ENCODE measurements around the gene COL17A1. TPM values are rescaled to one million over a fixed set of nuclear protein-coding genes. Genes with fewer than 3 reads are reported as not detected.

Gene COL17A1
- total and polyA plus RNA-seq, 9 of the 15 experiments (the other 6 are each of a cell fraction or from before 2014, with no cell fraction given), result not detected

DNA sequence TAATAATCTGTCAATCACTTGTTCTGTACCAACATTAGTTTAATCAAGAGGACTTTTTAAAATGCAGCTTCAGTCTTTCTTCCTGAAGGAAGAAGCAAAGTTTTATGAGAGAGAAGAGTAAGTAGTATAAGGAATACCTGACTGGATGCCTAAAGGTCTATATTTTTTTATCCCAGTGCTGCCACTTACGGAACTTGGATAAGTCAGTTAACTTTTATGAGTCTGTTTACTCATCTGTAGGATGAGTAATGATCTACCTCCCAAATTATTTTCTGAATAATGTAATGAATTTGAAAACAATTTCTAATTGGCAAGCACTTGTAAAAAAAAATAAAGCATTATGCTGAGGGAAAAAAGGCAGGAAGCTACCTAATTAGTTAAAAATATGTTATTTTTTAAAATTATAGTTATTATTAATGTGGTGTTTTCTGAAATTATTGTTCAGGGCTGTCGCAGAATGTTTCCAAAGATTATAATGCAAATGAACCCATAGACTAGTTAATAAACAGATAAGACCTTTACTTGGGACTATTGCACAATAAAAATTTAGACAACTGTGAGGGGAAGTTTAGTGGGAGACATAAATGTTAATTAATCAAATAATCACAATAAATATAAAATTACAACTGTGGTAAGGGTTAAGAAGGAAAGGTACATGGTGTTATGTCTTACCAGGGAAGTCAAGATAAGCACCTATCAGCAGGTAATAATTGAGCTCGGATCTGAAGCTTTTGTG is 94.1 kb downstream of the COL17A1 start:
- H3K79me2 ChIP-seq (ENCODE audit: control insufficient read depth, insufficient read depth, low read length), result peaks cover 21% of the 10 kb centered on the region
- DNase-seq (ENCODE audit: extremely low read depth in 1 of 4, low spot score in 3 of 4), result no peak
- H3K4me1 ChIP-seq (replicated peaks in 1 of 2; ENCODE audit: control insufficient read depth in 2 of 2, insufficient read depth in 2 of 2, low read length in 2 of 2), result no peaks in the 10 kb centered on the region
- H2AFZ ChIP-seq (ENCODE audit: low read depth, low read length), result no peak overlapping the region
- FAIRE-seq, result no peak
- TF ChIP-seq ZFPM2 (CRISPR knock-in tag; IDR thresholded peaks at IDR 0.05) (no peak), CEBPG (CRISPR knock-in tag; IDR thresholded peaks at IDR 0.05) (no peak), CEBPG (tag; conservative IDR thresholded peaks at IDR 0.05 in 1 of 2, IDR thresholded peaks at IDR 0.05 in 1 of 2) (peak in 1 of 2 experiments; percentile 56; a peak in 1 of 4 replicates)
- ATAC-seq, result no peak
- no peaks in the 10 kb centered on the region for H3K27me3 ChIP-seq (ENCODE audit: control insufficient read depth in 2 of 2, insufficient read depth in 2 of 2, low read length in 2 of 2)
- BruUV-seq (replicated peaks), result no TSS peak
- peaks cover 18% of the 10 kb centered on the region; the same call in 1 of the 3 replicates for H3K36me3 ChIP-seq (ENCODE audit: control insufficient read depth, insufficient read depth, low read length)
- no peak overlapping the region for H3K4me3 ChIP-seq
- no peaks in the 10 kb centered on the region for H3K9me1 ChIP-seq (ENCODE audit: control insufficient read depth, insufficient read depth, low read length)
- H3K9ac ChIP-seq (ENCODE audit: insufficient read depth in 1 of 2, low read depth in 2 of 2, low read length in 2 of 2), result no peak overlapping the region
- in situ Hi-C loops (cut with MboI) (no loop called here), intact Hi-C loops (cut with micrococcal nuclease) (no loop called here)
- CTCF ChIA-PET (ENCODE audit: low intra/inter-chr PET ratio), result no interaction called here
- no peaks in the 10 kb centered on the region for H4K20me1 ChIP-seq (replicated peaks; ENCODE audit: control insufficient read depth, insufficient read depth, low read length)
- WGBS (ENCODE audit: insufficient coverage, low coverage, missing lambda C conversion rate), result 86% methylated on average over 2 of the region's 3 CpGs
- H3K4me2 ChIP-seq (ENCODE audit: insufficient read depth, low read length), result no peak overlapping the region
- no peak overlapping the region for H3K27ac ChIP-seq (ENCODE audit: extremely low read depth, low read depth, low read length)
- H3K9me3 ChIP-seq (replicated peaks; ENCODE audit: control insufficient read depth, insufficient read depth, low read depth, low read length), result no peaks in the 10 kb centered on the region
- POLR2A ChIA-PET, result interaction anchor here (0.6 kb wide), 1 partner anchor 101 kb away, joined by 3 read pairs; no protein-coding TSS in a partner anchor

GRCh38 chr10:103990531-103990930 is 95.1 kb downstream of the COL17A1 start:
- CTCF ChIA-PET (ENCODE audit: low intra/inter-chr PET ratio), result no interaction called here
- Histone ChIP-seq H3K27ac (ENCODE audit: extremely low read depth, low read depth, low read length) (no peak overlapping the region), H4K20me1 (replicated peaks; ENCODE audit: control insufficient read depth, insufficient read depth, low read length) (no peaks in the 10 kb centered on the region), H3K4me3 (no peak overlapping the region), H3K27me3 (ENCODE audit: control insufficient read depth in 2 of 2, insufficient read depth in 2 of 2, low read length in 2 of 2) (no peaks in the 10 kb centered on the region), H2AFZ (ENCODE audit: low read depth, low read length) (no peak overlapping the region), H3K9me3 (replicated peaks; ENCODE audit: control insufficient read depth, insufficient read depth, low read depth, low read length) (no peaks in the 10 kb centered on the region), H3K79me2 (ENCODE audit: control insufficient read depth, insufficient read depth, low read length) (peaks cover 29% of the 10 kb centered on the region), H3K9me1 (ENCODE audit: control insufficient read depth, insufficient read depth, low read length) (no peaks in the 10 kb centered on the region), H3K4me2 (ENCODE audit: insufficient read depth, low read length) (no peak overlapping the region), H3K36me3 (ENCODE audit: control insufficient read depth, insufficient read depth, low read length) (peaks cover 14% of the 10 kb centered on the region; the same call in 1 of the 3 replicates), H3K9ac (ENCODE audit: insufficient read depth in 1 of 2, low read depth in 2 of 2, low read length in 2 of 2) (no peak overlapping the region), H3K4me1 (replicated peaks in 1 of 2; ENCODE audit: control insufficient read depth in 2 of 2, insufficient read depth in 2 of 2, low read length in 2 of 2) (no peaks in the 10 kb centered on the region; a peak in 1 of 5 replicates)
- no peak for DNase-seq (ENCODE audit: extremely low read depth in 1 of 4, low spot score in 3 of 4)
- ATAC-seq, result no peak
- no peak for FAIRE-seq
- WGBS (ENCODE audit: insufficient coverage, low coverage, missing lambda C conversion rate), result 82% methylated on average over 1 of the region's 1 CpG
- BruUV-seq (replicated peaks), result no TSS peak
- in situ Hi-C loops (cut with MboI) (no loop called here), intact Hi-C loops (cut with micrococcal nuclease) (no loop called here)
- POLR2A ChIA-PET, result interaction anchor here (1.2 kb wide), 1 partner anchor 23 kb away, joined by 4 read pairs; the partner anchor contains the start of gene SLK
- TF ChIP-seq SETDB1 (IDR thresholded peaks at IDR 0.05; ENCODE audit: low read length), result no peak
- TF ChIP-seq ZNF175 (CRISPR knock-in tag; IDR thresholded peaks at IDR 0.05; ENCODE audit: low read depth), result no peak
- TF ChIP-seq CBX2 (IDR thresholded peaks at IDR 0.05; ENCODE audit: insufficient read depth, low read length, poor library complexity, severe bottlenecking), result no peak
- TF ChIP-seq BACH1 (tag; IDR thresholded peaks at IDR 0.05), result no peak
- TF ChIP-seq SNAPC5 (CRISPR knock-in tag; IDR thresholded peaks at IDR 0.05), result no peak
- no peak for TF ChIP-seq NR2C2 (CRISPR knock-in tag; IDR thresholded peaks at IDR 0.05)
- TF ChIP-seq NR2C2 (tag; IDR thresholded peaks at IDR 0.05), result no peak
- no peak for TF ChIP-seq PHF8 (IDR thresholded peaks at IDR 0.05; ENCODE audit: borderline replicate concordance, low read length)
- TF ChIP-seq, protein P1, sequence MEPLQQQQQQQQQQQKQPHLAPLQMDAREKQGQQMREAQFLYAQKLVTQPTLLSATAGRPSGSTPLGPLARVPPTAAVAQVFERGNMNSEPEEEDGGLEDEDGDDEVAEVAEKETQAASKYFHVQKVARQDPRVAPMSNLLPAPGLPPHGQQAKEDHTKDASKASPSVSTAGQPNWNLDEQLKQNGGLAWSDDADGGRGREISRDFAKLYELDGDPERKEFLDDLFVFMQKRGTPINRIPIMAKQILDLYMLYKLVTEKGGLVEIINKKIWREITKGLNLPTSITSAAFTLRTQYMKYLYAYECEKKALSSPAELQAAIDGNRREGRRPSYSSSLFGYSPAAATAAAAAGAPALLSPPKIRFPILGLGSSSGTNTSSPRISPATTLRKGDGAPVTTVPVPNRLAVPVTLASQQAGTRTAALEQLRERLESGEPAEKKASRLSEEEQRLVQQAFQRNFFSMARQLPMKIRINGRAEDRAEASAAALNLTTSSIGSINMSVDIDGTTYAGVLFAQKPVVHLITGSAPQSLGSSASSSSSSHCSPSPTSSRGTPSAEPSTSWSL (CRISPR knock-in tag; IDR thresholded peaks at IDR 0.05; ENCODE audit: borderline replicate concordance), result no peak
- TF ChIP-seq FOXA1 (IDR thresholded peaks at IDR 0.05; ENCODE audit: borderline replicate concordance), result no peak
- TF ChIP-seq ZBTB17 (CRISPR knock-in tag; IDR thresholded peaks at IDR 0.05), result no peak
- TF ChIP-seq NFRKB (IDR thresholded peaks at IDR 0.05; ENCODE audit: low read depth), result no peak
